GM12801 (cell line): ENCODE measurements around the gene PPEF1.

ENCODE experiments used
- CTCF ChIP-seq: IDR thresholded peaks from one replicate; pipeline ENCODE4 v1.5.1; 2011; ENCODE audit warnings: control low read depth; ENCODE audit not compliant: insufficient read length; ENCODE audit errors: extremely low read depth

The PPEF1 gene

GRCh38 chrX:18792828-18793227 is 85.4 kb downstream of the PPEF1 start:
- no peak for TF ChIP-seq CTCF

GRCh38 chrX:18793601-18794089 is 86.2 kb downstream of the PPEF1 start:
- no peak for TF ChIP-seq CTCF

- no peak for TF ChIP-seq CTCF
These were observed 89.7 kb downstream of the PPEF1 start for GRCh38 chrX:18797141-18797540.

GRCh38 chrX:18799911-18800310 is 92.5 kb downstream of the PPEF1 start:
- no peak for TF ChIP-seq CTCF

- TF ChIP-seq CTCF, result no peak
These were observed 102.2 kb downstream of the PPEF1 start for GRCh38 chrX:18809641-18810040.

GRCh38 chrX:18810416-18810815 is 103.0 kb downstream of the PPEF1 start:
- no peak for TF ChIP-seq CTCF

GRCh38 chrX:18825375-18825774 is 117.9 kb downstream of the PPEF1 start:
- no peak for TF ChIP-seq CTCF
